HG03045 (cell line): Measurements from ENCODE around the gene ZDHHC21.

Experiments
- ATAC-seq: cut with Tn5 transposase; IDR thresholded peaks from one replicate; pipeline ENCODE4 v1.9.1; 2021; ENCODE audit warnings: mild to moderate bottlenecking, moderate library complexity; ENCODE audit not compliant: unreplicated experiment

The ZDHHC21 gene

GRCh38 chr9:14618836-14619420 is 74.3 kb downstream of the ZDHHC21 start:
- no peak for ATAC-seq

- ATAC-seq, result peak; percentile 74
Measured at GRCh38 chr9:14616188-14616982, 76.8 kb downstream of the ZDHHC21 start.

- no peak for ATAC-seq
Measured at GRCh38 chr9:14608540-14608939, 84.7 kb downstream of the ZDHHC21 start.

- ATAC-seq, result no peak
Measured at GRCh38 chr9:14597171-14597799, 95.9 kb downstream of the ZDHHC21 start.

GRCh38 chr9:14593406-14593805 is 99.8 kb downstream of the ZDHHC21 start:
- no peak for ATAC-seq

GRCh38 chr9:14591411-14591810 is 101.8 kb downstream of the ZDHHC21 start:
- ATAC-seq, result no peak

- ATAC-seq, result peak; percentile 99
Measured at GRCh38 chr9:14585730-14586473, 107.3 kb downstream of the ZDHHC21 start.

- no peak for ATAC-seq
Measured at GRCh38 chr9:14584571-14584970, 108.7 kb downstream of the ZDHHC21 start.

GRCh38 chr9:14578030-14578429 is 115.2 kb downstream of the ZDHHC21 start:
- ATAC-seq, result no peak

GRCh38 chr9:14574173-14574572 is 119.1 kb downstream of the ZDHHC21 start:
- ATAC-seq, result no peak

- no peak for ATAC-seq
Measured at GRCh38 chr9:14573319-14573718, 119.9 kb downstream of the ZDHHC21 start.

GRCh38 chr9:14565352-14566016 is 127.7 kb downstream of the ZDHHC21 start:
- no peak for ATAC-seq

GRCh38 chr9:14563902-14564624 is 129.2 kb downstream of the ZDHHC21 start:
- ATAC-seq, result no peak

- no peak for ATAC-seq
Measured at GRCh38 chr9:14561929-14562405, 131.3 kb downstream of the ZDHHC21 start.
